Measurements from ENCODE around the gene C1orf174.

The C1orf174 gene

GRCh38 chr1:3908886-3909517 is 8.9 kb upstream of the C1orf174 start:
- no peak for DNase-seq

GRCh38 chr1:3907621-3908165 is 7.6 kb upstream of the C1orf174 start:
- DNase-seq, result no peak

- peak; percentile 42 to 72 (median 48) for DNase-seq
Observed at GRCh38 chr1:3907031-3907534, 7.0 kb upstream of the C1orf174 start.

GRCh38 chr1:3906672-3907020 is 6.6 kb upstream of the C1orf174 start:
- no peak for DNase-seq

- DNase-seq, result no peak
Observed at GRCh38 chr1:3905953-3906671, 6.0 kb upstream of the C1orf174 start.

- no peak for DNase-seq
Observed at GRCh38 chr1:3905266-3905952, 5.3 kb upstream of the C1orf174 start.

- DNase-seq, result no peak
Observed at GRCh38 chr1:3904843-3905185, 4.7 kb upstream of the C1orf174 start.

- DNase-seq, result no peak
Observed at GRCh38 chr1:3904006-3904842, 4.2 kb upstream of the C1orf174 start.

GRCh38 chr1:3903141-3904005 is 3.3 kb upstream of the C1orf174 start:
- DNase-seq, result no peak

GRCh38 chr1:3902571-3903091 is 2.6 kb upstream of the C1orf174 start:
- no peak for DNase-seq

- DNase-seq, result no peak
Observed at GRCh38 chr1:3902111-3902511, 2.0 kb upstream of the C1orf174 start.

GRCh38 chr1:3900969-3901529 is 977 bp upstream of the C1orf174 start:
- peak; percentile 98 to 99 (median 99) for DNase-seq

GRCh38 chr1:3899754-3900149 is 320 bp downstream of the C1orf174 start:
- DNase-seq, result peak; percentile 27 to 60 (median 31)

- no peak for DNase-seq
Observed at GRCh38 chr1:3898994-3899753, 898 bp downstream of the C1orf174 start.

GRCh38 chr1:3898475-3898735 is 1.7 kb downstream of the C1orf174 start:
- no peak for DNase-seq

- no peak for DNase-seq
Observed at GRCh38 chr1:3896396-3897000, 3.6 kb downstream of the C1orf174 start.

- no peak for DNase-seq
Observed at GRCh38 chr1:3895951-3896325, 4.1 kb downstream of the C1orf174 start.

- DNase-seq, result no peak
Observed at GRCh38 chr1:3895279-3895950, 4.7 kb downstream of the C1orf174 start.

- no peak for DNase-seq
Observed at GRCh38 chr1:3894626-3895278, 5.3 kb downstream of the C1orf174 start.
